SIG-M5 treated with dmso at 0.1 percent for 504 hours (cell line): ENCODE measurements around the gene NEK9.
A peak's percentile ranks its signal among the peaks of the same experiment; 100 is the strongest.
"Not testable (repeated sequence)": the region's sequence is repeated elsewhere in the genome, so short reads cannot be mapped to it uniquely, and the experiment has no call there.

ENCODE experiments used
- DNase-seq: peaks from one replicate; lab custom pipeline; 2025; ENCODE audit not compliant: unreplicated experiment; lab: John Stamatoyannopoulos, UW

NEK9 gene

DNA sequence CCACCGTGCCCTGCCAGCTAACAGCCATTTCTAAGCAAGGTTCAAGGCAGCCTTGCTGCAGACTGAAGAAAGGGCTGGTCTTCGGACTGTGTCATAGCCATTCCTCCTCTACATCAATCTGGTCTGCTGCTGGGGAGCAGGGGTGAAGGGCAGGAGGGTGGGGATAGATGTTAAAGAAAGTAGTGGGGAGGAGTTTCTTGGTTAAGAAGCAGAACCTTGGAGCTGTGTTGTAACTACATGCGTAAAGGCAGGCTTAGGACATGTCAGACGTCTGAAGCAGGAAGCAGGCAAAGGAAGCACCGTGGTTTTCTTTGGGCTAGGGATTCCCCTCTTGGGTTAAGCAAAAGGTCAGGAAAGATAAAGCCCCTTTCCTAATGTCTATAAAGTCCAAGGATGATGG, 18.1 kb upstream of the NEK9 start:
- DNase-seq: peak; percentile 69

- DNase-seq: no peak
Measured at GRCh38 chr14:75143761-75144527, 17.1 kb upstream of the NEK9 start.

DNA sequence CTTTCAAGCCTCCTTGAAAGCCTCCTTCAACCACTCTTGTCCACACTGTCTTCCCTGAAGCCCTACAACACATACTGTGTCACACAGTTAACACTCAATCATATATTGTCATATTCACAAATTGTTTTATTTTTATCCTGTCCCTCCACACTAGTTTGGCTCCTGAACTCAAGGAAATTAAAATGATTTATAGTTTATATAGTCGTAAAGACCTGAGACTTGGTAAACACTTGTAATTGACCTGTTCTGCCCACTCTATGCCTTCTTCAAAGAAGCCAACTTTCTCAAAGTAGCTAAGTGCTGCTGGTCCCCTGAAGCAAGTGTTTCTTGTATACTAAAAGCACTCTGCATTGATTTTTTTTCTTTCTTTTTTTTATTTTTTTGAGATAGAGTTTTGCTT, 15.6 kb upstream of the NEK9 start:
- no peak for DNase-seq

DNA sequence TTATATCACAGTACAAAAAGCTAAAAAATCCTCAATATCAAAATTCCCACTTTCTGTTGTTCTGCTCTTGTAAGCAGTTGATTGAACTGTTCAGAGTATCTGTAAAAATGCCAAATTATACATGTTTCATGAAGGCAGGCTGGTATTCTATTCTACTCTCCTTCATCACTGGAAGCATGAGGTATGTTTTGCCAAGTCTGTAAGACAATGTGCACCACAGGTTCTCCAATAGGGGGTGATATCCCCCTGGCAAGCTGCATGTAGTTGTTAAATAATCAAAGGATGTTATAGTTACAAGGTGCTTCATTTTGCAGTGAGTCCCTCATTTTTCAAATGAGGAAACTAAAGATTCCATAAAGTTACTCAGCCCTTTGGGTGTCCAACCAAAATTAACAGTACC, 15.1 kb upstream of the NEK9 start:
- DNase-seq: peak; percentile 16

GRCh38 chr14:75141062-75141461, 14.2 kb upstream of the NEK9 start:
- no peak for DNase-seq

DNA sequence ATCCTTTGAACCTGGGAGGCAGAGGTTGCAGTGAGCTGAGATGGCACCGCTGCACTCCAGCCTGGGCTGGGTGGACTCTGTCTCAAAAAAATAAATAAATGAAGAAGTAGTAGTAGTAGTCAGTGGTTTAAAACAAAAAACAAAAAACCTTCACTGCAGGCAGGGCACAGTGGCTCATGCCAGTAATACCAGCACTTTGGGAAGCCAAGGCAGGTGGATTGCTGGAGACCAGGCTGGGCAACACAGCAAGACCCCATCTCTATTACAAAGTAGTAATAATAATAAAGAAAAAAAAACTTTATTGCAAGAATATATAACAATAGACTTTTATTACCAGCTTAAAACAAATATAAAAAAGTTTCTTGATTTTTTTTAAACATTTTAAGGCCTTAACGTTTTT, 13.8 kb upstream of the NEK9 start:
- no peak for DNase-seq

DNA sequence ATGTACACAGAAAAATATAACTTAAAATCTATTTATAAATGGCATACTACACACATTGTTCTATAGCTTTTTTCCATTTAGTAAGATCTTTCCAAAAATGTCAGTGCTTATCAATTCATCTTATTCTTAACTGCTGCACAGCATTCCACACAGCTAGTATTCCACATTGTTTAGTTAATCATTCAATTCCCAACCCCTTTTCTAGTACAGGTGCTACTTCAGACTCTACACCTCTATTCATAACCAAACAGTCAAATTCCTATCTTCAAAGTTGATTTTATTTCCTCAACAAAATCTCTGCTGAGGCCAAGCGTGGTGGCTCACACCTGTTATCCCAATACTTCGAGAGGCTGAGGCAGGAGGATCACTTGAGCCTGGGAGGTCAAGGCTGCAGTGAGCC, 12.3 kb upstream of the NEK9 start:
- no peak for DNase-seq

GRCh38 chr14:75138492-75138891, 11.6 kb upstream of the NEK9 start:
- peak; percentile 74 for DNase-seq

DNA sequence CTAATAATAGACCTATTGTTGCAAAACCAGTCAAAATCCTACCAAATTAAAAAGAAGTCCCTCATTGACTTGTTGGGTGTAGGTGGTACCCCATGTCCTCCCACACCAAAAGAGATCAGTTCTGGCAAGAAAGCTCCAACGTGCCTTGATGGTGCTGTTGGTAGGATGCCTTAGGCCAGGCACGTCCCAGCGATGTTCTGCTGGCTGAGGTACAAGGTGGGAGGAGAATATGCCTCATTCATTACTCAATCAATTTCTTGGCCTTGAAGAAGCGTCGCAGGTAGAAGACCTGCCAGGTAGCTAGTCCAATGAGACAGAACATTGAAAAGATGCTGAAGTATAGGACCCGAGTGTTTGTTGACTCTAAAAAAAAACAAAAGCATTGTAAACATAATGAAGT, 7.8 kb upstream of the NEK9 start:
- DNase-seq: no peak

DNA sequence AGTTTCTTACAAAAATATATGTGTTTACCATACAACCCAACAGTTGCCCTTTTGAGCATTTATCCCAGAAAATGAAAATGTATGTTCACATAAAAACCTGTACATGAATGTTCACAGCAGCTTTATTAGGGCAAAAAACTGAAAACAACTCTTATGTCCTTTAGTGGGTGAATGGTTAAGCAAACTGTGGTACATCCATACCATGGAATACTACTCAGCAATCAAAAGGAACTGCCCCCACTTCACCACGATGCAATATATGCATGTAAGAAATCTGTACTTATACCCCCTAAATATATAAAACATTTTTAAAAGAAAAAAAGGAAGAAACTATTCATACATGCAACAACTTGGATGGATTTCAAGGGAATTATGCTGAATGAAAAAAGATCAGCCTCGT, 6.7 kb upstream of the NEK9 start:
- DNase-seq: no peak

DNA sequence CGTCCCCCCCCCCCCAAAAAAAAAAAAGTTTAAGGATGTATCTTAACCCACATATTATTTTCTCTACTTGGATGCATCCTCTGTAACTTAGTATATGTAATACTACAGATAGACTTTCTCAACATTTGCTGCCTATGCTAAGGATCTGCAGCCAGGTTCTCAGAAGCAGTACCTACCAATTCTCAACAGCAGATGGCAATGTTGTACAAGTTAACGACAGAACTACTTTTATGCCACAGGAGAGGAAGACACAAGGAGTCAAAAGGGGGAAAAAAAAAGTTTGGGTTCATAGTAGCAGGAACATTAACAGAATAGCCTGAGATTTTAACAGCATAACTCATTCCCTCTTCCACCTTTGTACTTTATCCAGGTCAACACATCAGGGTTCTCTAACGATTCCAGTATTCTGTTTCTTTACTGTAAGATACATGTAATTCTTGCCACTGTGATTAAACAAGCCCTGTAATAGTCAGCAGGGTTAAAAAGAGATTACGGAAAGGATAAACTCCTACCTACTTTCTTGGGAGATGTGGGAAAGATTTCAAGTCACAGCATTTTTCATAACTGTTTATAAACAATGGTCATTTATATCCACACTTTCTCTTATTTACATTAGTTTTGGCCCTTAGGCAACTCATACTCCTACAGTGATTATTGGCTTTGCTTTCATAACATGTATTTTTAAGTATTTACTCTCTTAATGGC, 5.7 kb upstream of the NEK9 start:
- DNase-seq: peak; percentile 78

DNA sequence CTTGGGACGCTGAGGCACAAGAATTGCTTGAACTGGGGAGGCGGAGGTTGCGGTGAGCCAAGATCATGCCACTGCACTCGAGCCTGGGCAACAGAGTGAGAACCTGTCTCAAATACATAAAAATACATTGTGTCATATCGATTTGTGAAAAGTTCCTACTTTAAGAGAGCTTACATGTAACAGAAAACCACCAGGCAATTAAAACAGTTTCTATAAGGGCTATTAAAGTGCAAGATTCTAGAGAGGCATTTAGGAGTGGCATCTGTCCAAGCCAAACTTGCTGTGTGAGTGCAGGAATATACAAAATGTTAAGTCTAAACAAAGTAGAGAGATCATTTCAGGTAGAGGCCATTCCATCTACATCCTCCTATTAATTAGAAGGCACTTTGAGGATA, 1.7 kb upstream of the NEK9 start:
- DNase-seq: no peak

- DNase-seq: no peak
Measured at GRCh38 chr14:75127903-75128595, 1.2 kb upstream of the NEK9 start.

GRCh38 chr14:75127474-75127820, 599 bp upstream of the NEK9 start:
- DNase-seq: not testable (repeated sequence)

DNA sequence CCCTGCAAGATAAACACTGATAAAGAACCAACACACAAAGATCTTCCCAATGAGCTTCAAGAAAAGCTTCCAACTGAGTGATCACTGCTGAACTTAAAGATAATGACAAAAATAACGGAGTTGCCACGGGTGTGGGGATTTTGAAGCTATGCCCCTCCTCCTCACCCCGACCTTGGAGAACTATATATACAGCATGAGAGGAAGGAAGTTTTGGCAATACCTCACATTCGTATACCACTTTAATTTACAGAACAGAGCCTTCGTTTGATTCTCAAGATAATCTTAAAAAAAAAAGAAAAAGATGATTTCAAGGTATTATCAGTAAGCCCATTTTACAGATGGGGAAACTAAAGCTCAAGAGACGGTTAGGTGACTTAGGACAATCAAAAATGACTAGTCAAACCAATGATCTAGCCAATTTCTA, 715 bp downstream of the NEK9 start:
- DNase-seq: peak; percentile 57

DNA sequence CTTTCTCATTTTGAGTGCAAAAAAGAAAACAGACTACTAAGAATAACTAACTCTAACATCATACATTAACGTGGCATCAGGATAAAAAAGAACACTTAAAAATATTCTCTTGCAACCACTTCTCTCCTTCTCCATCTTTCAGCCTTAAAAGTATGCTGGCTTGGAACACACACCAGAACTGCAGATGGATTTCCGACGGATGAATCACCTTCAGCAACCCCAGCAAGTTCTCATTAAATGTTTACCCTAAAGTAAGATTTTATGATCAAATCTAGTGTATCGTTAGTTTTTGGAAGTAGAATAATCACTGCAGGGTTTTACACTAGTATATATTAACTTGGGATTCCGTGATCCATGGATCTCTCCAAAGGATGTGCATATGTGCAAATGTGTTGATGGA, 1.2 kb downstream of the NEK9 start:
- no peak for DNase-seq

DNA sequence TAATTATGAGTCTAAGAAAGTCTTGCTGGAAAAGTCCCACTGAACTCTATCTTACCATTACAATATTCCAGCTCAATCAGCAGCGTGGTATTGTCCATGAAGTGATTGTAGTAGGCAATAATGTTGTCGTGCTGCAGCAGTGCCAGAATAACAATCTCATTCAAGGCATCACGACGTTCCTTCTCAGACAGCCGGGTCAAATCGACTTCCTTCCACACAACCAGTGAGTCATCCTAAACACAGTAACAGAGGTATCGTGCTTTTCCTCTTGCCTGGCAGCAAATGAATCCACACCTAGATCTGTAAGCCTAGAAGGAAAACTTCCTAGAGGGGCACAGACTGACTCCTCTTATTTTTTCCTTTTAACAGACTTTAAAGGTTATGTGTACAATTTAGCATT, 2.9 kb downstream of the NEK9 start:
- DNase-seq: peak; percentile 76

- DNase-seq: no peak
Measured at GRCh38 chr14:75121552-75121951, 5.3 kb downstream of the NEK9 start.

GRCh38 chr14:75120541-75121291, 6.1 kb downstream of the NEK9 start:
- DNase-seq: peak; percentile 38

- DNase-seq: no peak
Measured at GRCh38 chr14:75119056-75119455, 7.8 kb downstream of the NEK9 start.

- no peak for DNase-seq
Measured at GRCh38 chr14:75113932-75114539, 12.8 kb downstream of the NEK9 start.
